HEK293 (cell line): ENCODE measurements around the gene AGAP1.

ENCODE experiments used
- MZF1 ChIP-seq: fragments of 450-650 bp; formaldehyde crosslinking; IDR thresholded peaks from 2 replicates; pipeline ENCODE4 v1.5.1; 2017; ENCODE audit warnings: missing biosample characterization, missing genetic modification characterization, borderline replicate concordance
- REPIN1 ChIP-seq: fragments of 450-650 bp; formaldehyde crosslinking; IDR thresholded peaks from 2 replicates; pipeline ENCODE4 v1.5.1; 2017; ENCODE audit warnings: missing biosample characterization, missing genetic modification characterization, low read depth
- TRIM28 ChIP-seq: IDR thresholded peaks from 2 replicates; pipeline ENCODE4 v1.6.1; 2011; ENCODE audit warnings: low read length, control low read depth, borderline replicate concordance
- ZNF114 ChIP-seq: fragments of 450-650 bp; formaldehyde crosslinking; IDR thresholded peaks from 2 replicates; pipeline ENCODE4 v1.5.0; 2017; ENCODE audit warnings: missing biosample characterization, missing genetic modification characterization
- ZNF211 ChIP-seq: fragments of 450-650 bp; formaldehyde crosslinking; IDR thresholded peaks from 2 replicates; pipeline ENCODE4 v1.5.1; 2016; ENCODE audit warnings: low read depth, missing biosample characterization, missing genetic modification characterization
- ZNF274 ChIP-seq, 2 experiments: fragments of 200-500 bp in 1 of 2; fragments of 450-650 bp in 1 of 2; sonication (Bioruptor generic) in 1 of 2; formaldehyde crosslinking in 1 of 2; IDR thresholded peaks; 2 replicates each; pipeline versions ENCODE4 v1.5.1 to v1.6.1; 2014 to 2016; ENCODE audit warnings: borderline replicate concordance in 1 of 2, inconsistent platforms in 1 of 2, low read length in 1 of 2, missing biosample characterization in 1 of 2, missing genetic modification characterization in 1 of 2
- ZNF350 ChIP-seq: fragments of 450-650 bp; formaldehyde crosslinking; IDR thresholded peaks from 2 replicates; pipeline ENCODE4 v1.5.0; 2017; ENCODE audit warnings: missing biosample characterization, mild to moderate bottlenecking, missing genetic modification characterization
- ZNF555 ChIP-seq: fragments of 450-650 bp; formaldehyde crosslinking; conservative IDR thresholded peaks from 2 replicates; pipeline ENCODE4 v1.5.1; 2017; ENCODE audit warnings: missing biosample characterization, mild to moderate bottlenecking, missing genetic modification characterization, inconsistent platforms
- ZNF670 ChIP-seq: fragments of 450-650 bp; formaldehyde crosslinking; IDR thresholded peaks from 2 replicates; pipeline ENCODE4 v1.5.1; 2016; ENCODE audit warnings: missing biosample characterization, missing genetic modification characterization, low read depth
- ZNF837 ChIP-seq: fragments of 450-650 bp; formaldehyde crosslinking; IDR thresholded peaks from 2 replicates; pipeline ENCODE4 v1.5.1; 2016; ENCODE audit warnings: missing biosample characterization, missing genetic modification characterization
- TF ChIP-seq, protein P1 (sequence below): fragments of 450-650 bp; formaldehyde crosslinking; IDR thresholded peaks from 2 replicates; pipeline ENCODE4 v1.5.1; 2016; ENCODE audit warnings: missing biosample characterization, missing genetic modification characterization
- TF ChIP-seq, protein P2 (sequence below): fragments of 450-650 bp; formaldehyde crosslinking; IDR thresholded peaks from 2 replicates; pipeline ENCODE4 v1.5.1; 2016; ENCODE audit warnings: missing biosample characterization, missing genetic modification characterization
- TF ChIP-seq, protein P3 (sequence below): fragments of 450-650 bp; formaldehyde crosslinking; IDR thresholded peaks from 2 replicates; pipeline ENCODE4 v1.5.1; 2016; ENCODE audit warnings: missing biosample characterization, missing genetic modification characterization, borderline replicate concordance
- TF ChIP-seq, protein P4 (sequence below): fragments of 450-650 bp; formaldehyde crosslinking; IDR thresholded peaks from 2 replicates; pipeline ENCODE4 v1.5.1; 2016; ENCODE audit warnings: missing biosample characterization, missing genetic modification characterization

DNA sequence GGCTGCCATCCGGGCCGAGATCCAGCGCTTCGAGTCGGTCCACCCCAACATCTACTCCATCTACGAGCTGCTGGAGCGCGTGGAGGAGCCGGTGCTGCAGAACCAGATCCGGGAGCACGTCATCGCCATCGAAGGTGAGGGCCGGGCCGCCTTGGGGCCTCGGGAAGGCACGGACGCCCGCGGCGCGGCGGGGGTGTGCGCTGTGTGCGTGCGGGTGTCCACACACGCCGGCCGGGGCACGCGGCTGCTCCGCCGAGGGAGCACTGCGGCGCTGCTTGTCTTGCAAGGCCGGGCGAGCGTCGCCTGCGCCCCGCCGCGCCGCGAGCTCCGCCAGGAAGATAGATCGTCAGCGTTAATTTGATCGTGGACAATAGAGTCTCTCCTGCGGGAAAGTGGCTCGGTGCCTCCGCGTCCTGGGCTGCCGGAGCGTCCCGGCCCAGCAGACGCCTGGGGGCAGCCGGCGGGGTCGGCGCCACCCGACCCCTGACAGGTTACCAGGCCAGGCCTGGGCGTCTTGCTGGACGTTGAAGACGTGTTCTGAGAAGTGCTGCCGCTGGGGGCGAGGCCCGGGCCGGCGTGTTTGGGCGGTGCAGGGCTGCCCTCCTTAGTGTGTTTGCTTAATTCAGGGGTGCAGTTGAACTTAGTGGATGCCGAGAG is 1.0 kb downstream of the AGAP1 start:
- TF ChIP-seq REPIN1, result no peak
- TF ChIP-seq, protein P1, sequence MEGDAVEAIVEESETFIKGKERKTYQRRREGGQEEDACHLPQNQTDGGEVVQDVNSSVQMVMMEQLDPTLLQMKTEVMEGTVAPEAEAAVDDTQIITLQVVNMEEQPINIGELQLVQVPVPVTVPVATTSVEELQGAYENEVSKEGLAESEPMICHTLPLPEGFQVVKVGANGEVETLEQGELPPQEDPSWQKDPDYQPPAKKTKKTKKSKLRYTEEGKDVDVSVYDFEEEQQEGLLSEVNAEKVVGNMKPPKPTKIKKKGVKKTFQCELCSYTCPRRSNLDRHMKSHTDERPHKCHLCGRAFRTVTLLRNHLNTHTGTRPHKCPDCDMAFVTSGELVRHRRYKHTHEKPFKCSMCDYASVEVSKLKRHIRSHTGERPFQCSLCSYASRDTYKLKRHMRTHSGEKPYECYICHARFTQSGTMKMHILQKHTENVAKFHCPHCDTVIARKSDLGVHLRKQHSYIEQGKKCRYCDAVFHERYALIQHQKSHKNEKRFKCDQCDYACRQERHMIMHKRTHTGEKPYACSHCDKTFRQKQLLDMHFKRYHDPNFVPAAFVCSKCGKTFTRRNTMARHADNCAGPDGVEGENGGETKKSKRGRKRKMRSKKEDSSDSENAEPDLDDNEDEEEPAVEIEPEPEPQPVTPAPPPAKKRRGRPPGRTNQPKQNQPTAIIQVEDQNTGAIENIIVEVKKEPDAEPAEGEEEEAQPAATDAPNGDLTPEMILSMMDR, result peak; percentile 43; the same call in 1 of the 2 replicates
- no peak for TF ChIP-seq ZNF555 (tag by site-specific recombination)
- TF ChIP-seq ZNF670 (tag by site-specific recombination), result no peak
- TF ChIP-seq ZNF837 (tag by site-specific recombination), result no peak
- TF ChIP-seq, protein P2, sequence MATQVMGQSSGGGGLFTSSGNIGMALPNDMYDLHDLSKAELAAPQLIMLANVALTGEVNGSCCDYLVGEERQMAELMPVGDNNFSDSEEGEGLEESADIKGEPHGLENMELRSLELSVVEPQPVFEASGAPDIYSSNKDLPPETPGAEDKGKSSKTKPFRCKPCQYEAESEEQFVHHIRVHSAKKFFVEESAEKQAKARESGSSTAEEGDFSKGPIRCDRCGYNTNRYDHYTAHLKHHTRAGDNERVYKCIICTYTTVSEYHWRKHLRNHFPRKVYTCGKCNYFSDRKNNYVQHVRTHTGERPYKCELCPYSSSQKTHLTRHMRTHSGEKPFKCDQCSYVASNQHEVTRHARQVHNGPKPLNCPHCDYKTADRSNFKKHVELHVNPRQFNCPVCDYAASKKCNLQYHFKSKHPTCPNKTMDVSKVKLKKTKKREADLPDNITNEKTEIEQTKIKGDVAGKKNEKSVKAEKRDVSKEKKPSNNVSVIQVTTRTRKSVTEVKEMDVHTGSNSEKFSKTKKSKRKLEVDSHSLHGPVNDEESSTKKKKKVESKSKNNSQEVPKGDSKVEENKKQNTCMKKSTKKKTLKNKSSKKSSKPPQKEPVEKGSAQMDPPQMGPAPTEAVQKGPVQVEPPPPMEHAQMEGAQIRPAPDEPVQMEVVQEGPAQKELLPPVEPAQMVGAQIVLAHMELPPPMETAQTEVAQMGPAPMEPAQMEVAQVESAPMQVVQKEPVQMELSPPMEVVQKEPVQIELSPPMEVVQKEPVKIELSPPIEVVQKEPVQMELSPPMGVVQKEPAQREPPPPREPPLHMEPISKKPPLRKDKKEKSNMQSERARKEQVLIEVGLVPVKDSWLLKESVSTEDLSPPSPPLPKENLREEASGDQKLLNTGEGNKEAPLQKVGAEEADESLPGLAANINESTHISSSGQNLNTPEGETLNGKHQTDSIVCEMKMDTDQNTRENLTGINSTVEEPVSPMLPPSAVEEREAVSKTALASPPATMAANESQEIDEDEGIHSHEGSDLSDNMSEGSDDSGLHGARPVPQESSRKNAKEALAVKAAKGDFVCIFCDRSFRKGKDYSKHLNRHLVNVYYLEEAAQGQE (tag by site-specific recombination), result no peak
- no peak for TF ChIP-seq ZNF274 (IDR thresholded peaks at IDR 0.05; ENCODE audit: low read length)
- no peak for TF ChIP-seq ZNF274 (tag by site-specific recombination; IDR thresholded peaks at IDR 0.05; ENCODE audit: borderline replicate concordance)
- TF ChIP-seq MZF1, result no peak
- TF ChIP-seq, protein P3, sequence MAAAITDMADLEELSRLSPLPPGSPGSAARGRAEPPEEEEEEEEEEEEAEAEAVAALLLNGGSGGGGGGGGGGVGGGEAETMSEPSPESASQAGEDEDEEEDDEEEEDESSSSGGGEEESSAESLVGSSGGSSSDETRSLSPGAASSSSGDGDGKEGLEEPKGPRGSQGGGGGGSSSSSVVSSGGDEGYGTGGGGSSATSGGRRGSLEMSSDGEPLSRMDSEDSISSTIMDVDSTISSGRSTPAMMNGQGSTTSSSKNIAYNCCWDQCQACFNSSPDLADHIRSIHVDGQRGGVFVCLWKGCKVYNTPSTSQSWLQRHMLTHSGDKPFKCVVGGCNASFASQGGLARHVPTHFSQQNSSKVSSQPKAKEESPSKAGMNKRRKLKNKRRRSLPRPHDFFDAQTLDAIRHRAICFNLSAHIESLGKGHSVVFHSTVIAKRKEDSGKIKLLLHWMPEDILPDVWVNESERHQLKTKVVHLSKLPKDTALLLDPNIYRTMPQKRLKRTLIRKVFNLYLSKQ (tag by site-specific recombination), result no peak
- no peak for TF ChIP-seq ZNF211
- TF ChIP-seq, protein P4, sequence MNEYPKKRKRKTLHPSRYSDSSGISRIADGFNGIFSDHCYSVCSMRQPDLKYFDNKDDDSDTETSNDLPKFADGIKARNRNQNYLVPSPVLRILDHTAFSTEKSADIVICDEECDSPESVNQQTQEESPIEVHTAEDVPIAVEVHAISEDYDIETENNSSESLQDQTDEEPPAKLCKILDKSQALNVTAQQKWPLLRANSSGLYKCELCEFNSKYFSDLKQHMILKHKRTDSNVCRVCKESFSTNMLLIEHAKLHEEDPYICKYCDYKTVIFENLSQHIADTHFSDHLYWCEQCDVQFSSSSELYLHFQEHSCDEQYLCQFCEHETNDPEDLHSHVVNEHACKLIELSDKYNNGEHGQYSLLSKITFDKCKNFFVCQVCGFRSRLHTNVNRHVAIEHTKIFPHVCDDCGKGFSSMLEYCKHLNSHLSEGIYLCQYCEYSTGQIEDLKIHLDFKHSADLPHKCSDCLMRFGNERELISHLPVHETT, result no peak
- TF ChIP-seq TRIM28, result no peak
- TF ChIP-seq ZNF350 (tag by site-specific recombination), result no peak
- no peak for TF ChIP-seq ZNF114
